Naive B cell (primary cell): ENCODE results near the gene MPI. TPM values are rescaled to one million over a fixed set of nuclear protein-coding genes. Genes with fewer than 3 reads are reported as not detected.
"Not testable (repeated sequence)": the region's sequence is repeated elsewhere in the genome, so short reads cannot be mapped to it uniquely, and the experiment has no call there.

Experiments used
- ATAC-seq, 2 donors: fragments of 150-1000 bp; cut with Tn5 transposase; 2 replicates each; pipeline ENCODE4 v1.10.0; 2021; ENCODE audit warnings: low read depth in 2 of 2, mild to moderate bottlenecking in 2 of 2, moderate library complexity in 2 of 2
- DNase-seq: peaks from one replicate; pipeline ENCODE4 v3.0.0; 2022
- H3K27ac Mint-ChIP-seq, 6 donors: one replicate each; pipeline ENCODE4 v1.8.0; 2020 to 2022; ENCODE audit warnings: mild to moderate bottlenecking in 6 of 6, mixed read lengths in 6 of 6, moderate library complexity in 5 of 6, inconsistent platforms in 2 of 6
- H3K27me3 Mint-ChIP-seq, 3 donors: one replicate each; pipeline ENCODE4 v1.8.0; 2021 to 2022; ENCODE audit warnings: mixed read lengths in 3 of 3, mild to moderate bottlenecking in 1 of 3
- H3K36me3 Mint-ChIP-seq, 2 donors: one replicate each; pipeline ENCODE4 v1.8.0; 2020 to 2022; ENCODE audit warnings: mixed read lengths in 2 of 2, inconsistent platforms in 1 of 2, mild to moderate bottlenecking in 1 of 2
- H3K4me1 Mint-ChIP-seq, 3 donors: one replicate each; pipeline ENCODE4 v1.8.0; 2020 to 2022; ENCODE audit warnings: mixed read lengths in 3 of 3, inconsistent platforms in 1 of 3, mild to moderate bottlenecking in 1 of 3, moderate library complexity in 1 of 3
- H3K4me3 Mint-ChIP-seq, 8 donors: one replicate each; pipeline ENCODE4 v1.8.0; 2020 to 2022; ENCODE audit warnings: mild to moderate bottlenecking in 8 of 8, mixed read lengths in 8 of 8, moderate library complexity in 8 of 8, inconsistent platforms in 2 of 8
- H3K9me3 Mint-ChIP-seq, 7 donors: one replicate each; pipeline ENCODE4 v1.8.0; 2020 to 2022; ENCODE audit warnings: mixed read lengths in 7 of 7, mild to moderate bottlenecking in 5 of 7, inconsistent platforms in 2 of 7, moderate library complexity in 1 of 7
- polyA plus RNA-seq, 6 donors: library from polyadenylated mRNA; unstranded; fragments of 300-500 nt; fragmentation: Illumina TruSeq; gene quantifications; one replicate each; pipeline ENCODE4 v1.2.3, GENCODE V29; 2021; ENCODE audit warnings: low read depth in 6 of 6

Gene MPI
- polyA plus RNA-seq, 6 donors from 2014 or later, result 54.3 to 70.0 (median 57.7) TPM

DNA sequence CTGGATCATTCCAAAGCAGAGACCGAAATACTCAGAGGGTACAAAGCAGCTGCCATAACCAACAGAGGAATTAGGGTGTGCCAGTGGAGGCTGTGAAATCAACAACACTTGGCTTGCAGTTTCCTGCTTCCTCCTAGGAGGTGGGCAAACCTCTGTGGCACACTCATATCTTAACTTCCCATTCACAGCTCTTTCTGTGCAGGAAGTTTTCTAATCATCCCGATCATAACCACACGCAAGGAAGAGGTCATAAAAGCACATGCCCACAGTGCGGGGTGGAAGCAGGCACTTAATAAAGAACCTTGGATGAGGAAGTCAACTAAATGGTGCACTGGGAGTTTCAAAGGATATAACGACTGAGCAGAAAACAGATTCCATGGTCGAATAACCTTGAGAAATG lies 21.8 kb upstream of the MPI start:
- Mint-ChIP-seq H3K27ac (peak overlapping the region in 4 of 6 donors; percentile 10 to 90 (median 56)), H3K36me3 (peaks cover 0 to 6% of the 10 kb centered on the region in 2 donors), H3K27me3 (no peaks in the 10 kb centered on the region), H3K9me3 (no peaks in the 10 kb centered on the region), H3K4me3 (peak overlapping the region in 7 of 8 donors; percentile 28 to 73 (median 49)), H3K4me1 (peaks cover 58 to 82% (median 80%) of the 10 kb centered on the region in 3 donors)
- ATAC-seq, result no peak
- no peak for DNase-seq

DNA sequence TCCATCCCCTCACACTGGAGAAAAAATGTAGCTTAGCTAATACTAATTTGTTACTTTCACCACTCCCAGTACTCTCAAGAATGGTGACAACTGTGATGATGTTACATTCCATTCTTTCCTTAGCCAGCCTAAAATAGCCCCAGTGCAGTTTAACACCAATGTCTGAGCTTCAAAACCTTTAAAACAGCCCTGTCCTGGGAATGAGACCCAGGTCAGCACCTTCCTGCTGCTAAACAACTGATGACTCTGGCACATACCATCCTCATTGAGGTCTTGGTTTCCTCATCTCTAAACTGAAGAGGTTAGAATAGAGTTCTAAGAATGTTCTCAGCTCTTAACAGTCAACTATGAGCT lies 20.5 kb upstream of the MPI start:
- H3K27ac Mint-ChIP-seq, result peak overlapping the region in 4 of 6 donors; percentile 78 to 84 (median 80)
- DNase-seq, result no peak
- H3K9me3 Mint-ChIP-seq, result no peaks in the 10 kb centered on the region
- H3K4me3 Mint-ChIP-seq, result peak overlapping the region; percentile 45 to 100 (median 73)
- H3K27me3 Mint-ChIP-seq, result no peaks in the 10 kb centered on the region
- ATAC-seq, result no peak
- peaks cover 51 to 82% (median 75%) of the 10 kb centered on the region in 3 donors for H3K4me1 Mint-ChIP-seq
- H3K36me3 Mint-ChIP-seq, result peaks cover 0 to 8% of the 10 kb centered on the region in 2 donors

DNA sequence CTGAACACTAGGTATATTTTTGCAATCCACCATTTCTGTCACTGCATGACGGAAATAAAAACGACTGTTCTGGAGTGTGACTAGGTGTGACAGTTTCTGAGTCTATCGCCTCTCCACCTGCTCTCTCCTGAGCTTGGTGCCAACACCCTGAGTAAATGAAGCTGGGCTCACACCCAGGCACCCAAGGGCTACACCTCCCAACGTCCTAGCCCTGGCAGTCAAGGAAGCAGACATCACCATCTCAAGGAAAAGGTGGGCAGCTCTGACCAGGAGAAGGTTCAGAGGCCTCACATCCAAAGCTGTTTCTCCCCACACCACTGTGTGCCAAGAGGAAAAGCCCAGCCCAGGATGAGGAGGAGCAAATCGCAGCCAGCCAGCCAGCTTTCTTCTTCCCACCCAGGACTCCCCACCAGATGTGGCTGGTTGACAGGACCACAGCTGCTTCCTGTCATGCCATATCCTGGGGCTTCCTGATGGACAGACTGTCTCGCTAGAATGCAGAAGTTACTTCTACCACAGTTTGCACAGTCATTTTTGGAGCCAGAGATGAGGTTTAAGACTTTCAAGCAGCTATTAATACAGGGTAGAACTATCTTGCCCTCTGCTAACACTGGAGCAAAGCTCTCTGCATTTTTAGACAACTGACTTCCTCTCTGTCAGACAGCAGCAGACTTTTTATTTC lies 20.0 kb upstream of the MPI start:
- peaks cover 47 to 78% (median 70%) of the 10 kb centered on the region in 3 donors for H3K4me1 Mint-ChIP-seq
- no peaks in the 10 kb centered on the region for H3K27me3 Mint-ChIP-seq
- H3K4me3 Mint-ChIP-seq, result peak overlapping the region; percentile 45 to 100 (median 76)
- peaks cover 0 to 8% of the 10 kb centered on the region in 2 donors for H3K36me3 Mint-ChIP-seq
- no peaks in the 10 kb centered on the region for H3K9me3 Mint-ChIP-seq
- DNase-seq, result peak; percentile 38
- ATAC-seq, result peak; percentile 13 to 18
- peak overlapping the region; percentile 47 to 84 (median 79) for H3K27ac Mint-ChIP-seq

DNA sequence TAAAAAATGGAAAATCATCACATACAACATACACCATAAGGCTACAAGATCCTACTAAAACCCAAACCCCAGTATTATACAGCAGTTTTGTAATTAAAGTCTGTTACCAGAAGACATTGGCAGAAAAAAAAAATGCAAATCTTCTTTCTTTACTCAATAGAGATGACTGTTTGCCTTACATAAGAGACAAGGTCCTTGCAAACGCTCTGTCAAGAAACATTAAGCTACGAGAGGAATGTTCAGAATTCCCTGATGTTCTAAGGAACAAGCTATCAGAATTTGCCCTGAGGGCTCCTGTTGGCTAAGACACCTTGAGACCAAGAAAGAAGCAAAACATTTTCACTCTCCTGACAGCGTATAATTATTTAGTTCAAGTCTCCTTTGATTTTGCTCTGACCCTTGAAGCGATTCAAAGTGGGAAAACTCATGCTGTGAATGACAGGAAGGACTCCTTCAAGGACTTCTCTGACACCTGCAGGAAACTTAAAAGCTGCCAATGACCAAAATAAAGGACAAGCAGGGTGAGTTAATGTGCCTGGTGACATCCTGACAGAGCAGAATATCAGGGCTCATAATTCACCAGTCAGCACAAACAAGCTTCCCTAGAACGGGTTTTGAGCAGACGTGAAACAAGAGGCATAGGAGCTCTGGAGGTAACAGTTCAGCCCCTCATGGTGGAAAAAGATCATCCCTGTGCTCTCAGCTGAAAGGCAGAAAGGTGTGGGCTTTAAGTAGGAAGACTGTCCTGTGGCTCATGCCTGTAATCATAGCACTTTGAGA lies 19.2 kb upstream of the MPI start:
- DNase-seq, result no peak
- peaks cover 47 to 73% (median 63%) of the 10 kb centered on the region in 3 donors for H3K4me1 Mint-ChIP-seq
- H3K36me3 Mint-ChIP-seq, result peaks cover 0 to 8% of the 10 kb centered on the region in 2 donors
- H3K27ac Mint-ChIP-seq, result peak overlapping the region in 4 of 6 donors; percentile 12 to 84 (median 78)
- peak overlapping the region; percentile 71 to 100 (median 80) for H3K4me3 Mint-ChIP-seq
- no peaks in the 10 kb centered on the region for H3K27me3 Mint-ChIP-seq
- no peaks in the 10 kb centered on the region for H3K9me3 Mint-ChIP-seq
- no peak for ATAC-seq

DNA sequence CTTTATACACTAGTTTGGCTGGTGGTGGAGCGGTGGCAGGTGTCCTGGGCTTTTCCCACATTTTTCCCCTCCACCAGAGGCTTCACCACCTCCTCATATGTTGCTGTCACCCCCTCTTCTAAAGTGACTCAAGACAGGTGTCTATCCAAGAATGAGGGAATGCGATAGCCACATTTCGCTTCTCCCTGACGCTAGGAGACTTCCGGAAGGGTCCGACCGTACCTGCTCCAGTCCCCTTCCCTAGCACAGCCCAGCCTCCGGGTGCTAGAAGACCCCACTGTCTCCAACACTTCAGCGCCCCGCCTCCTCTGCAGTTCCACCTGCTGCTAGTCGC lies 17.2 kb upstream of the MPI start:
- Mint-ChIP-seq H3K4me3 (peak overlapping the region; percentile 94 to 100 (median 98)), H3K27me3 (no peaks in the 10 kb centered on the region), H3K36me3 (peaks cover 0 to 8% of the 10 kb centered on the region in 2 donors), H3K4me1 (peaks cover 35 to 53% (median 44%) of the 10 kb centered on the region in 3 donors), H3K9me3 (no peaks in the 10 kb centered on the region), H3K27ac (peak overlapping the region; percentile 92 to 97 (median 96))
- DNase-seq (no peak), ATAC-seq (no peak)

DNA sequence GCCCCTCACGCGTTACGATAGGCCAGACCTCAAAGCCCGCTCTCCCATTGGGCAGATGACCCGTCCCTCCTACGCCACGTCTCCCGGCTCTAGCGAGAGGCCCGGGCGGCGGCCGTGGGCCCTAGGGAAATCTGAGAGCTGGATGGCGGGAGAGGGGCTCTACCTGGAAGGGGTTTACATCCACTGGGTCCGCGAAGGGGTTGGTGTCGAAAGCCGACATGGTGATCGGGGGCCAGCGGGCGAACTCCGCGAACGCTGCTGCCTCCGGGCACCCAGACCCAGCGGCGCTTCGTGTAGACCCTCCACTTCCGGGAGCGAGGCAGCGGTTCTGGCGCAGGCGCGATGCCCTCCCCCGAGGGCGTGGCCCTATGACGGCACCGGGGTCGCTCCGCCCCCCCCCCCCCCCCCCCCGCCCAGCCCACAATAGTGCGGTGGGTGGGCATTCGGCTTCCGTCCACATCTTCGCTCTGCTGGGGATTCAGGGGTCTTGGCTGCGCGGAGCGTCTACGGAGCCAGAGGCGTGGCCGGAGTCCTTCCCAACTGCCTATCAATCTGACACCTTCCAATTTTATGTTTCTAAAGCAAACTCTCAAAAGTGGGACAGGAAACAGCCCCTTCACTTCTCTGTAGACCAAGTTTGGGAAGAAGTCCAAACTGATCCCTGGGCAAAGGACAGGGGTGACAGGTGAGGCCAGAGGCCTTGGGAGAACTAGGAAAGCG lies 16.6 kb upstream of the MPI start, which contains the start of gene SCAMP2:
SCAMP2 (minus strand) TSS at position 330 of the 720 bp plus-strand sequence; CDS start at position 220, 110 bp downstream.
- peak; percentile 94 for DNase-seq
- Mint-ChIP-seq H3K36me3 (peaks cover 0 to 8% of the 10 kb centered on the region in 2 donors), H3K4me3 (peak within 1 kb of the TSS; percentile 94 to 100 (median 98)), H3K9me3 (no peaks in the 10 kb centered on the region), H3K4me1 (peaks cover 30 to 47% (median 39%) of the 10 kb centered on the region in 3 donors), H3K27ac (peak within 1 kb of the TSS; percentile 92 to 97 (median 96)), H3K27me3 (no peaks in the 10 kb centered on the region)
- ATAC-seq, result peak; percentile 94 to 95

DNA sequence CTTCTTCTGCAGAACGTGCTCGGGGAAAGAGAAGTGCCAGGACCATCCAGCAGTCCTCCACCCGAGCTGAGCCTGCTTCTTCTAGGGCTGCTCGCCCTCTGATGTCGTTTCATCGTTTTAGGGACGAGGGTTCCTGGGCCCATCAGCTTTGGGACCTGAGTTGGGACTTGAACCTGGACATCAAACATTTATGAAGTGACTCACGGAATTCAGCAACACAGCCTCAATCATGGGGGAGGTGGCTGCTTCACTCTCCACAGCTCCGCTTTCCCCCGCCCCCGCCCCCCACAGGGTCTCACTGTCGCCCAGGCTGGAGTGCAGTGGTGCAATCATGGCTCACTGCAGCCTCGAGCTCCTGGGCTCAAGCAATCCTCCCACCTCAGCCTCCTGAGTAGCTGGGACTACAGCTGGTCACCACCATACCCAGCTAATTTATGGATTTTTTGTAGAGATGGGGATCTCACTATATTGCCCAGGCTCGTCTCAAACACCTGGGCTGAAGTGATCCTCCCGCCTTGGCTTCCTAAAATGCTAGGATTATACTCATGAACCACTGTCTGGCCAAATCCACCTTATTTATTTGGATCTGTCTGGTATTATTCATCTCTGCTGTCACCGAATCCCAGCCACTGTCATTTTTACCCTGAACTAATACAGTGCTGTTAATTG lies 16.0 kb upstream of the MPI start:
- Mint-ChIP-seq H3K36me3 (peaks cover 0 to 8% of the 10 kb centered on the region in 2 donors), H3K27me3 (no peaks in the 10 kb centered on the region), H3K4me1 (peaks cover 29 to 41% (median 35%) of the 10 kb centered on the region in 3 donors), H3K4me3 (peak overlapping the region; percentile 94 to 100 (median 98)), H3K27ac (peak overlapping the region in 5 of 6 donors; percentile 88 to 96 (median 95)), H3K9me3 (no peaks in the 10 kb centered on the region)
- DNase-seq (no peak), ATAC-seq (no peak)

DNA sequence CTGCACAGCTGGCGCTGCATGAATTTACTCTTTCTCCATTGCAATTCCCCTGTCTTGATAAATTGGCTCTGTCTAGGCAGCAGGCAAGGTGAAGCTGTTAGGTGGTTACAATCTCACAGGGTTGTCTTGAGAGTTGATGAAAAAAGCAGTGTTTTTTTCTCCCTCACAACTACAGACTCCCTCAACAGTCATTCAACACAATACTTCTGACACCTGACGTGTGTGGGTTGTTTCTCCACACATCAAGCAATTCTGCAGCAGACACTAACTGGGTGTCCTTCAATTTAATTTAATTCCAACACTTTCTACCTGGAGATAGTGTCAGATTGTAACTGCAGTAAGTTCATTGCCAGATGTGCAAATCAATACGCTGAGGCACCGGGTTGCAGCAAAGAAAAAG lies 11.6 kb upstream of the MPI start:
- Mint-ChIP-seq H3K27me3 (no peaks in the 10 kb centered on the region), H3K9me3 (peaks cover 0 to 2% (median 0%) of the 10 kb centered on the region in 7 donors), H3K4me1 (peaks cover 4 to 9% (median 5%) of the 10 kb centered on the region in 3 donors), H3K36me3 (no peaks in the 10 kb centered on the region), H3K4me3 (no peak overlapping the region), H3K27ac (no peak overlapping the region)
- ATAC-seq (no peak), DNase-seq (no peak)

DNA sequence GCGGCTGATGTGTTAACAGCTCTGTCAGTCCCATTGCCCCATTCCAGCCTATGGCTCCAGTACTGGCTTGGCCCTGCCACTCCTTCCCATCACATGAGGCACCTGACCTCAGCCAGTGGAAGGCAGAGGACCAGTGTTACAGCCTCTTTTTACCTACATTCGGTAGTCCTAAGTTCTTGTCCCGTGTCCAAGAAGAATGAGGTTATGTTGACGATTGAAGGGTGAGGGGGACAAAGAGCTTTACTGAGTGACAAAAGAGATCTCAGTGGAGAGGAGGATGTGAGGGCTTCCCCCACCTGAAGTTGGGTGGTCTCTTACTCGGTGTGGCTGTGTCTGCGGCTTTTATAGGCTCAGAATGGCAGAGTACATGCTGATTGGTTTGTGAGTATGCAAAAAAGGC lies 7.3 kb upstream of the MPI start:
- Mint-ChIP-seq H3K36me3 (no peaks in the 10 kb centered on the region), H3K27me3 (no peaks in the 10 kb centered on the region), H3K9me3 (peaks cover 0 to 2% (median 0%) of the 10 kb centered on the region in 7 donors), H3K4me1 (peaks cover 0 to 1% (median 0%) of the 10 kb centered on the region in 3 donors), H3K4me3 (no peak overlapping the region), H3K27ac (no peak overlapping the region)
- DNase-seq (no peak), ATAC-seq (no peak)

DNA sequence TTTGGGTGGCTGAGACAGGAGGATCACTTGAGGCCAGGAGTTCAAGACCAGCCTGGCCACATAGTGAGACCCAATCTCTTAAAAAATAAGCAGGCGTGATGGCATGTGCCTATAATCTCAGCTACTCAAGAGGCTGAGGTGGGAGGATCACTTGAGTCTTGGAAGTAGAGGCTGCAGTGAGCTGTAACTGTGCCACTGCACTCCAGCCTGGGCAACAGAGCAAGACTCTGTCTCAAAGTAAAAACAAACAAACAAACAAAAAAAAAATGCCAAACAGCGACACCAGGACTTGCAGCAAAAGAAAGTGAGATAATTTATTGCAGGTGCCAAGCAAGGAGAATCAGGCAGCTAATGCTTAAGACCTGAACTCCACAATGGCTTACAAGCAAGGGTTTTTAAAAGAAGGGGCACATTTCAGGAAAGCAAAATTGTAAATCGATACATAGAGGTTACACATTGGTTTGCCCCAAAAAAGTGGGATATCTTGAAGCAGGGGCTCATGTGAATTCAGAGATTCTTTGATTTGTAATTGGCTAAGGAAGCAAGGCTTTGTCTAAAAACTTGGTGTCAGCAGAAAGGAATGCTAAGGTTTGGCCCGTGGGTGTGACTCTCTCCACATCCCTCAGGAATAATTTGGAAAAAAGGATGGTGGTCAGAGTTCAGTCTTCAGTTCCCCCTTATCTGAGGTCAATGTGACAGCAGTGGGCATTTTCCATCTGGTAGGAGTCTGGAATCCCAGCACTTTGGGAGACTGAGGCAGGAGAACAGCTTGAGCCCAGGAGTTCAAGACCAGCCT lies 5.2 kb upstream of the MPI start:
- Mint-ChIP-seq H3K4me3 (no peak overlapping the region), H3K4me1 (peaks cover 4 to 10% (median 6%) of the 10 kb centered on the region in 3 donors), H3K9me3 (peaks cover 0 to 2% (median 0%) of the 10 kb centered on the region in 7 donors), H3K27ac (peak overlapping the region in 1 of 6 donors; percentile 10), H3K27me3 (no peaks in the 10 kb centered on the region), H3K36me3 (no peaks in the 10 kb centered on the region)
- no peak for DNase-seq
- ATAC-seq, result no peak

DNA sequence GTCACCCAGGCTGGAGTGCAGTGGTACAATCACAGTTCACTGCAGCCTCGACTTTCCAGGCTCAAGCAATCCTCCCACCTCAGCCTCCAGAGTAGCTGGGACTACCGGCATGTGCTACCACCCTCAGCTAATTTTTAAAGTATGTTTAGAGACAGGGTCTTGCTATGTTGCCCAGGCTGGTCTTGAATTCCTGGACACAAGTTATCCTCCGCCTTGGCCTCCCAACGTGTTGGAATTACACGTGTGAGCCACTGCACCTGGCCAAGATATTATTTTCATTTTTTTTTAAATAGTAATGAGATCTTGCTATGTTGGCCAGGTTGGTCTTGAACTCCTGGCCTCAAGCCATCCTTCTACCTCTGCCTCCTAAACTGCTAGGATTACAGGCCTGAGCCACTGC lies 4.4 kb upstream of the MPI start:
- Mint-ChIP-seq H3K36me3 (no peaks in the 10 kb centered on the region), H3K27me3 (no peaks in the 10 kb centered on the region), H3K4me3 (no peak overlapping the region), H3K27ac (no peak overlapping the region), H3K4me1 (peaks cover 11 to 18% (median 13%) of the 10 kb centered on the region in 3 donors), H3K9me3 (peaks cover 0 to 2% (median 0%) of the 10 kb centered on the region in 7 donors)
- no peak for DNase-seq
- no peak for ATAC-seq

DNA sequence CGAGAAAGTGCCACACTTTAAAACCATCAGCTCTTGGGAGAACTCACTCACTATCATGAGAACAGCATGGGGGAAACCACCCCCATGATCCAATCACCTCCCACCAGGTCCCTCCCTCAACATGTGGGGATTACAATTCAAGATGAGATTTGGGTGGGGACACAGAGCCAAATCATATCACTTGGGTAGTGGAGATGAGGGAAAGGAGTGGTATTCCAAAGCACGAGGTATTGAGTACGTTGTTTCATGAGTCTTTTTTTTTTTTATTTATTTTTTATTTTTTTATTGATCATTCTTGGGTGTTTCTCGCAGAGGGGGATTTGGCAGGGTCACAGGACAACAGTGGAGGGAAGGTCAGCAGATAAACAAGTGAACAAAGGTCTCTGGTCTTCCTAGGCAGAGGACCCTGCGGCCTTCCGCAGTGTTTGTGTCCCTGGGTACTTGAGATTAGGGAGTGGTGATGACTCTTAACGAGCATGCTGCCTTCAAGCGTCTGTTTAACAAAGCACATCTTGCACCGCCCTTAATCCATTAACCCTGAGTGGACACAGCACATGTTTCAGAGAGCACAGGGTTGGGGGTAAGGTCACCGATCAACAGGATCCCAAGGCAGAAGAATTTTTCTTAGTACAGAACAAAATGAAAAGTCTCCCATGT lies 2.2 kb upstream of the MPI start:
- ATAC-seq, H3K27me3 Mint-ChIP-seq, DNase-seq, H3K9me3 Mint-ChIP-seq, H3K4me3 Mint-ChIP-seq, H3K27ac Mint-ChIP-seq, H3K36me3 Mint-ChIP-seq: not testable (repeated sequence)
- H3K4me1 Mint-ChIP-seq, result peaks cover 16 to 23% (median 23%) of the 10 kb centered on the region in 3 donors
